Measurements from ENCODE around the gene IRF9. TPM values are rescaled to one million over a fixed set of nuclear protein-coding genes. Genes with fewer than 3 reads are reported as not detected.

IRF9 gene
- total and polyA plus RNA-seq, 2 experiments from 2014 or later, result 8.2 to 8.4 TPM

DNA sequence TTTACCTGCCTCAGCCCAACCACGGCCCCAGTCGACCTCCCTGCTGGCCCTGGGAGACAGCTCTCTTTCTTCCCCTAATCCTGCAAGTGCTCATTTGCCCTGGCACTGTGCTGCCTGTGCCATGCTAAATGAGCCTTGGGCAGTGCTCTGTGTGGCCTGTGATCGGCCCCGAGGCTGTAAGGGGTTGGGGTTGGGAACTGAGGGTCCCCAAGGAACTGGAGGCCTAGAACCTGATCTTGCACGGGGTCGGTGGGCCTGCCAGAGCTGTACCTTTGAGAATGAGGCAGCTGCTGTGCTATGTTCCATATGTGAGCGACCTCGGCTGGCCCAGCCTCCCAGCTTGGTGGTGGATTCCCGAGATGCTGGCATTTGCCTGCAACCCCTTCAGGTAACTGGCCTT is 11.0 kb upstream of the IRF9 start:
- H3K27me3 Mint-ChIP-seq (ENCODE audit: insufficient read depth, low read depth, poor library complexity), result peaks cover 11% of the 10 kb centered on the region
- Histone ChIP-seq H3K27me3 (ENCODE audit: insufficient read depth) (no peaks in the 10 kb centered on the region), H3K27ac (ENCODE audit: low read depth) (no peak overlapping the region), H3K9me2 (ENCODE audit: insufficient read depth) (no peaks in the 10 kb centered on the region), H3K4me3 (no peak overlapping the region), H4K20me1 (replicated peaks; ENCODE audit: insufficient read depth) (peaks cover 7% of the 10 kb centered on the region; the same call in 1 of the 2 replicates), H3K79me2 (replicated peaks; ENCODE audit: insufficient read depth) (peaks cover 32% of the 10 kb centered on the region), H3K4me1 (ENCODE audit: insufficient read depth) (peaks cover 12% of the 10 kb centered on the region), H2AFZ (no peak overlapping the region), H3F3A (replicated peaks; ENCODE audit: low read depth) (no peaks in the 10 kb centered on the region), H3K4me2 (no peak overlapping the region), H3K36me3 (ENCODE audit: insufficient read depth) (peaks cover 28% of the 10 kb centered on the region)
- TF ChIP-seq CTCF (conservative IDR thresholded peaks at IDR 0.05; ENCODE audit: low read depth in 2 of 2) (no peak), NANOG (IDR thresholded peaks at IDR 0.05; ENCODE audit: borderline replicate concordance) (no peak)
- H3K4me3 Mint-ChIP-seq, result no peak overlapping the region
- peaks cover 64% of the 10 kb centered on the region for H3K36me3 Mint-ChIP-seq (ENCODE audit: low read depth)
- ATAC-seq (no peak), DNase-seq (ENCODE audit: low spot score) (no peak)
- no peak overlapping the region for H3K27ac Mint-ChIP-seq
- no peaks in the 10 kb centered on the region; the same call in 2 of the 3 replicates for H3K9me3 Mint-ChIP-seq
- peaks cover 21% of the 10 kb centered on the region for H3K4me1 Mint-ChIP-seq

DNA sequence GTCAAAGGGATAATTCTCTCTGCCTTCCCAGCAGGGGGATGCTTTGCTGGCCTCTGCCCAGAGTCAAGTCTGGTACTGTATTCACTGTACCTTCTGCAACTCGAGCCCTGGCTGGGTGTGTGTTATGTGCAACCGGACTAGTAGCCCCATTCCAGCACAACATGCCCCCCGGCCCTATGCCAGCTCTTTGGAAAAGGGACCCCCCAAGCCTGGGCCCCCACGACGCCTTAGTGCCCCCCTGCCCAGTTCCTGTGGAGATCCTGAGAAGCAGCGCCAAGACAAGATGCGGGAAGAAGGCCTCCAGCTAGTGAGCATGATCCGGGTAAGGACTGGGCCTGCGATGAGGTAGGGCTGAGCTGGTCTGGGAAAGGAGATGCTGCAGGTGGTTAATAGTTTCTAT is 10.5 kb upstream of the IRF9 start:
- H3K27ac Mint-ChIP-seq, result no peak overlapping the region
- no peak overlapping the region for H3K4me3 Mint-ChIP-seq
- H3K4me1 Mint-ChIP-seq, result peaks cover 19% of the 10 kb centered on the region

More for the DNA sequence above, 10.5 kb upstream of the IRF9 start:
- Histone ChIP-seq H4K20me1 (replicated peaks; ENCODE audit: insufficient read depth) (peaks cover 8% of the 10 kb centered on the region; the same call in 1 of the 2 replicates), H3K79me2 (replicated peaks; ENCODE audit: insufficient read depth) (peaks cover 27% of the 10 kb centered on the region), H2AFZ (no peak overlapping the region), H3F3A (replicated peaks; ENCODE audit: low read depth) (no peaks in the 10 kb centered on the region), H3K4me2 (no peak overlapping the region), H3K27me3 (ENCODE audit: insufficient read depth) (no peaks in the 10 kb centered on the region), H3K4me1 (ENCODE audit: insufficient read depth) (peaks cover 10% of the 10 kb centered on the region), H3K9me2 (ENCODE audit: insufficient read depth) (no peaks in the 10 kb centered on the region), H3K27ac (ENCODE audit: low read depth) (no peak overlapping the region), H3K4me3 (no peak overlapping the region), H3K36me3 (ENCODE audit: insufficient read depth) (peaks cover 32% of the 10 kb centered on the region)
- Mint-ChIP-seq H3K9me3 (no peaks in the 10 kb centered on the region; the same call in 2 of the 3 replicates), H3K36me3 (ENCODE audit: low read depth) (peaks cover 69% of the 10 kb centered on the region), H3K27me3 (ENCODE audit: insufficient read depth, low read depth, poor library complexity) (peaks cover 11% of the 10 kb centered on the region)
- no peak for TF ChIP-seq REST (IDR thresholded peaks at IDR 0.05; ENCODE audit: unreplicated experiment)
- TF ChIP-seq CREB1 (CRISPR knock-in tag; IDR thresholded peaks at IDR 0.05; ENCODE audit: low read depth), result no peak
- DNase-seq (ENCODE audit: low spot score) (no peak), ATAC-seq (no peak)

All from GM23338 (cell line).